ENCODE results near the gene MRS2. TPM values are rescaled to one million over a fixed set of nuclear protein-coding genes. Genes with fewer than 3 reads are reported as not detected.
"Not testable (repeated sequence)": the region's sequence is repeated elsewhere in the genome, so short reads cannot be mapped to it uniquely, and the experiment has no call there.

MRS2 gene
- polyA plus RNA-seq, 1 of the 3 experiments (the other 2 are of a cell fraction), result 9.4 TPM

DNA sequence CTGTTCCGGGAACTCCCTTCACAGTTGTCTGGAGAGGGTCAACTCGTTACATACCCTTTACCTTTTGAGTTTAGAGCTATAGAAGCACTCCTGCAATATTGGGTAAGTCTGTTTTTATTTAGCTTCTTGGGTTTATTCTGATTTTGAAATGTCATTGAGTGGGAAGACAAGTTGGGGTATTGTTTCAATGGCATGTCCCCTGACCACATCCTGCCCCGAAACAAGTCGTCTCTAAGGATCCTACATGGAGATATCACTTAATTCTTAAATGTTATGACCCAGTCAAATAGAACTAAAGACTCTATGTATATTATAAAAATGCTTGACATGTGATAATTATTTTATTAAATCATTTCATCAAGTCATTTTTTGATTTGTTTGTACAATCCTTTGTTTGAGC, 9.6 kb downstream of the MRS2 start:
- DNase-seq, result no peak
- no peak overlapping the region for H3K4me2 ChIP-seq
- no peak overlapping the region for H3K9ac ChIP-seq
- H2AFZ ChIP-seq (ENCODE audit: low read depth), result no peak overlapping the region
- H3K9me3 ChIP-seq, result no peaks in the 10 kb centered on the region
- peaks cover 11% of the 10 kb centered on the region; the same call in 1 of the 2 replicates for H3K79me2 ChIP-seq (ENCODE audit: insufficient read depth)
- 98% methylated on average over 4 of the region's 4 CpGs for WGBS (ENCODE audit: low lambda C conversion rate)
- no peaks in the 10 kb centered on the region for H3K4me1 ChIP-seq (ENCODE audit: control insufficient read depth in 1 of 2, insufficient read depth in 2 of 2, low read depth in 1 of 2, low read length in 1 of 2)
- no peak overlapping the region for H3K27ac ChIP-seq (ENCODE audit: low read depth in 2 of 2, low read length in 1 of 2)
- TF ChIP-seq YY1 (IDR thresholded peaks at IDR 0.05; ENCODE audit: low read depth) (no peak), ELF1 (IDR thresholded peaks at IDR 0.05) (no peak), NFIC (IDR thresholded peaks at IDR 0.05; ENCODE audit: borderline replicate concordance) (no peak), RAD21 (IDR thresholded peaks at IDR 0.05; ENCODE audit: low read length) (no peak), SIN3A (IDR thresholded peaks at IDR 0.05; ENCODE audit: borderline replicate concordance, low read depth, low read length) (no peak)
- TF ChIP-seq, protein P1, sequence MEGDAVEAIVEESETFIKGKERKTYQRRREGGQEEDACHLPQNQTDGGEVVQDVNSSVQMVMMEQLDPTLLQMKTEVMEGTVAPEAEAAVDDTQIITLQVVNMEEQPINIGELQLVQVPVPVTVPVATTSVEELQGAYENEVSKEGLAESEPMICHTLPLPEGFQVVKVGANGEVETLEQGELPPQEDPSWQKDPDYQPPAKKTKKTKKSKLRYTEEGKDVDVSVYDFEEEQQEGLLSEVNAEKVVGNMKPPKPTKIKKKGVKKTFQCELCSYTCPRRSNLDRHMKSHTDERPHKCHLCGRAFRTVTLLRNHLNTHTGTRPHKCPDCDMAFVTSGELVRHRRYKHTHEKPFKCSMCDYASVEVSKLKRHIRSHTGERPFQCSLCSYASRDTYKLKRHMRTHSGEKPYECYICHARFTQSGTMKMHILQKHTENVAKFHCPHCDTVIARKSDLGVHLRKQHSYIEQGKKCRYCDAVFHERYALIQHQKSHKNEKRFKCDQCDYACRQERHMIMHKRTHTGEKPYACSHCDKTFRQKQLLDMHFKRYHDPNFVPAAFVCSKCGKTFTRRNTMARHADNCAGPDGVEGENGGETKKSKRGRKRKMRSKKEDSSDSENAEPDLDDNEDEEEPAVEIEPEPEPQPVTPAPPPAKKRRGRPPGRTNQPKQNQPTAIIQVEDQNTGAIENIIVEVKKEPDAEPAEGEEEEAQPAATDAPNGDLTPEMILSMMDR (IDR thresholded peaks at IDR 0.05), result no peak
- ChIA-PET POLR2A (no interaction called here), CTCF (no interaction called here)
- no peaks in the 10 kb centered on the region for H3F3A ChIP-seq (replicated peaks; ENCODE audit: insufficient read depth)
- no peak overlapping the region for H3K4me3 ChIP-seq (ENCODE audit: low read depth in 2 of 2, low read length in 1 of 2)
- H3K27me3 ChIP-seq (ENCODE audit: insufficient read depth), result no peaks in the 10 kb centered on the region
- no peaks in the 10 kb centered on the region for H3K9me2 ChIP-seq
- H3K36me3 ChIP-seq (replicated peaks in 1 of 2; ENCODE audit: control insufficient read depth in 1 of 2, insufficient read depth in 2 of 2, low read length in 1 of 2), result peaks cover 72 to 85% of the 10 kb centered on the region in 2 experiments
- H4K20me1 ChIP-seq (ENCODE audit: insufficient read depth), result no peaks in the 10 kb centered on the region

DNA sequence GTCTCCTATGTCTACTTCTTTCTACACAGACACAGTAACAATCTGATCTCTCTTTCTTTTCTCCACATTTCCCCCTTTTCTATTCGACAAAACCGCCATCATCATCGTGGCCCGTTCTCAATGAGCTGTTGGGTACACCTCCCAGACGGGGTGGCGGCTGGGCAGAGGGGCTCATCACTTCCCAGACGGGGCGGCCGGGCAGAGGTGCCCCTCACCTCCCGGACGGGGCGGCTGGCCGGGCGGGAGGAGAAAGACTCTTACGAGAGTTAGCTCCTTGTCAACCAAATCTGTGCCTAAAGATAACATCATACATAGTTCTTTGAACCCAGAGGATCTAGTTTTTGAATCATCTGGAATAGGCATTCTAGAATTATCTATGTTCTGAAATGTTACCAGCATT, 11.8 kb downstream of the MRS2 start:
- H3K79me2 ChIP-seq (ENCODE audit: insufficient read depth); POLR2A ChIA-PET; H3K4me2 ChIP-seq; H3K27ac ChIP-seq (ENCODE audit: low read depth in 2 of 2, low read length in 1 of 2); H3K9me3 ChIP-seq; H3K27me3 ChIP-seq (ENCODE audit: insufficient read depth); H3K9me2 ChIP-seq; H3K4me3 ChIP-seq (ENCODE audit: low read depth in 2 of 2, low read length in 1 of 2); H3K9ac ChIP-seq; H3K4me1 ChIP-seq (ENCODE audit: control insufficient read depth in 1 of 2, insufficient read depth in 2 of 2, low read depth in 1 of 2, low read length in 1 of 2); DNase-seq; H2AFZ ChIP-seq (ENCODE audit: low read depth); H4K20me1 ChIP-seq (ENCODE audit: insufficient read depth); H3F3A ChIP-seq (replicated peaks; ENCODE audit: insufficient read depth): not testable (repeated sequence)
- CTCF ChIA-PET, result interaction anchor here (1.5 kb wide), 1 partner anchor 131 kb away, joined by 4 read pairs; no protein-coding TSS in a partner anchor
- WGBS (ENCODE audit: low lambda C conversion rate), result 96% methylated on average over 15 of the region's 15 CpGs
- H3K36me3 ChIP-seq (replicated peaks in 1 of 2; ENCODE audit: control insufficient read depth in 1 of 2, insufficient read depth in 2 of 2, low read length in 1 of 2), result peaks cover 62 to 85% of the 10 kb centered on the region in 2 experiments

DNA sequence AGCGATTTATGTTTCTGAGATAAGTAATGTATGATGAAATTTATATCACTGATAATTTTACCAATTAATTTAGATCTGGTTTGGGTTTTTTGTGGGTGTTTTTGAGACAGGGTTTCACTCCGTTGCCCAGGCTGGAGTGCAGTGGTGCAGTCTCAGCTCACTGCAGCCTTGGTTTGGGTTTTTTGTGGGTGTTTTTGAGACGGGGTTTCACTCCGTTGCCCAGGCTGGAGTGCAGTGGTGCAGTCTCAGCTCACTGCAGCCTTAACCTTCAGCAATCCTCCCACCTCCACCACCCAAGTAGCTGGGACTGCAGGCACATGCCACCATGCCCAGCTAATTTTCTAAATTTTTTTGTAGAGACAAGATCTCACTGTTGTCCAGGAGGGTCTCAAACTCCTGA, 13.0 kb downstream of the MRS2 start:
- DNase-seq, result no peak
- Histone ChIP-seq H3K4me2 (no peak overlapping the region), H3F3A (replicated peaks; ENCODE audit: insufficient read depth) (peaks cover 5% of the 10 kb centered on the region), H3K27me3 (ENCODE audit: insufficient read depth) (no peaks in the 10 kb centered on the region), H4K20me1 (ENCODE audit: insufficient read depth) (no peaks in the 10 kb centered on the region), H3K36me3 (replicated peaks in 1 of 2; ENCODE audit: control insufficient read depth in 1 of 2, insufficient read depth in 2 of 2, low read length in 1 of 2) (peaks cover 71 to 83% of the 10 kb centered on the region in 2 experiments), H3K9me2 (no peaks in the 10 kb centered on the region), H3K4me3 (ENCODE audit: low read depth in 2 of 2, low read length in 1 of 2) (no peak overlapping the region), H3K79me2 (ENCODE audit: insufficient read depth) (peaks cover 6% of the 10 kb centered on the region; the same call in 1 of the 2 replicates), H3K9ac (no peak overlapping the region), H3K4me1 (ENCODE audit: control insufficient read depth in 1 of 2, insufficient read depth in 2 of 2, low read depth in 1 of 2, low read length in 1 of 2) (no peaks in the 10 kb centered on the region), H3K27ac (ENCODE audit: low read depth in 2 of 2, low read length in 1 of 2) (no peak overlapping the region), H3K9me3 (no peaks in the 10 kb centered on the region), H2AFZ (ENCODE audit: low read depth) (no peak overlapping the region)
- TF ChIP-seq YY1 (IDR thresholded peaks at IDR 0.05; ENCODE audit: low read depth) (no peak), RXRA (IDR thresholded peaks at IDR 0.05; ENCODE audit: borderline replicate concordance, low read depth) (no peak), FOXM1 (IDR thresholded peaks at IDR 0.05; ENCODE audit: low read depth) (no peak), RCOR1 (IDR thresholded peaks at IDR 0.05; ENCODE audit: low read length) (no peak), SMC3 (IDR thresholded peaks at IDR 0.05; ENCODE audit: low read depth, low read length) (no peak), TAF1 (IDR thresholded peaks at IDR 0.05; ENCODE audit: borderline replicate concordance, low read depth, low read length) (no peak), EP300 (IDR thresholded peaks at IDR 0.05; ENCODE audit: borderline replicate concordance in 1 of 2, low read depth in 1 of 2, low read length in 1 of 2) (no peak), FOSL2 (IDR thresholded peaks at IDR 0.05; ENCODE audit: borderline replicate concordance, low read depth) (no peak), POLR2AphosphoS5 (IDR thresholded peaks at IDR 0.05; ENCODE audit: low read depth, low read length) (no peak), GATA2 (CRISPR knock-in tag; IDR thresholded peaks at IDR 0.05) (no peak), CHD2 (IDR thresholded peaks at IDR 0.05; ENCODE audit: low read length, partially characterized antibody) (no peak)
- TF ChIP-seq, protein P2, sequence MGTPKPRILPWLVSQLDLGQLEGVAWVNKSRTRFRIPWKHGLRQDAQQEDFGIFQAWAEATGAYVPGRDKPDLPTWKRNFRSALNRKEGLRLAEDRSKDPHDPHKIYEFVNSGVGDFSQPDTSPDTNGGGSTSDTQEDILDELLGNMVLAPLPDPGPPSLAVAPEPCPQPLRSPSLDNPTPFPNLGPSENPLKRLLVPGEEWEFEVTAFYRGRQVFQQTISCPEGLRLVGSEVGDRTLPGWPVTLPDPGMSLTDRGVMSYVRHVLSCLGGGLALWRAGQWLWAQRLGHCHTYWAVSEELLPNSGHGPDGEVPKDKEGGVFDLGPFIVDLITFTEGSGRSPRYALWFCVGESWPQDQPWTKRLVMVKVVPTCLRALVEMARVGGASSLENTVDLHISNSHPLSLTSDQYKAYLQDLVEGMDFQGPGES (IDR thresholded peaks at IDR 0.05; ENCODE audit: low read depth, low read length), result no peak
- TF ChIP-seq, protein P3, sequence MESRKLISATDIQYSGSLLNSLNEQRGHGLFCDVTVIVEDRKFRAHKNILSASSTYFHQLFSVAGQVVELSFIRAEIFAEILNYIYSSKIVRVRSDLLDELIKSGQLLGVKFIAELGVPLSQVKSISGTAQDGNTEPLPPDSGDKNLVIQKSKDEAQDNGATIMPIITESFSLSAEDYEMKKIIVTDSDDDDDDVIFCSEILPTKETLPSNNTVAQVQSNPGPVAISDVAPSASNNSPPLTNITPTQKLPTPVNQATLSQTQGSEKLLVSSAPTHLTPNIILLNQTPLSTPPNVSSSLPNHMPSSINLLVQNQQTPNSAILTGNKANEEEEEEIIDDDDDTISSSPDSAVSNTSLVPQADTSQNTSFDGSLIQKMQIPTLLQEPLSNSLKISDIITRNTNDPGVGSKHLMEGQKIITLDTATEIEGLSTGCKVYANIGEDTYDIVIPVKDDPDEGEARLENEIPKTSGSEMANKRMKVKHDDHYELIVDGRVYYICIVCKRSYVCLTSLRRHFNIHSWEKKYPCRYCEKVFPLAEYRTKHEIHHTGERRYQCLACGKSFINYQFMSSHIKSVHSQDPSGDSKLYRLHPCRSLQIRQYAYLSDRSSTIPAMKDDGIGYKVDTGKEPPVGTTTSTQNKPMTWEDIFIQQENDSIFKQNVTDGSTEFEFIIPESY (IDR thresholded peaks at IDR 0.05; ENCODE audit: borderline replicate concordance, low read depth), result no peak
- TF ChIP-seq, protein P4, sequence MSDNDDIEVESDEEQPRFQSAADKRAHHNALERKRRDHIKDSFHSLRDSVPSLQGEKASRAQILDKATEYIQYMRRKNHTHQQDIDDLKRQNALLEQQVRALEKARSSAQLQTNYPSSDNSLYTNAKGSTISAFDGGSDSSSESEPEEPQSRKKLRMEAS (IDR thresholded peaks at IDR 0.05; ENCODE audit: low read depth), result no peak
- ChIA-PET CTCF (interaction anchor here (1.5 kb wide), 1 partner anchor 133 kb away, joined by 4 read pairs; no protein-coding TSS in a partner anchor), POLR2A (no interaction called here)
- 96% methylated on average over 4 of the region's 4 CpGs for WGBS (ENCODE audit: low lambda C conversion rate)

All from SK-N-SH (cell line).